Thymus (tissue), 11 donors: Measurements from ENCODE around the gene PTPRT. TPM values are rescaled to one million over a fixed set of nuclear protein-coding genes. Genes with fewer than 3 reads are reported as not detected.

Experiments used
- DNase-seq, 9 donors: peaks; one replicate each; pipeline ENCODE4 v3.0.0-alpha.2; 2013; ENCODE audit warnings: low spot score in 9 of 9, low read depth in 6 of 9, missing footprints in 1 of 9
- H3K27ac ChIP-seq, 2 donors: one replicate each; pipeline ENCODE4 v1.5.1; 2013; ENCODE audit warnings: control low read depth in 1 of 2, low read depth in 1 of 2, low read length in 1 of 2, mild to moderate bottlenecking in 1 of 2, moderate library complexity in 1 of 2
- H3K27me3 ChIP-seq, 2 donors: one replicate each; pipeline ENCODE4 v1.5.1; 2013; ENCODE audit warnings: low read length in 1 of 2; ENCODE audit not compliant: control insufficient read depth in 2 of 2, insufficient read depth in 1 of 2
- H3K36me3 ChIP-seq, 2 donors: one replicate each; pipeline ENCODE4 v1.5.1; 2013; ENCODE audit warnings: low read length in 1 of 2, mild to moderate bottlenecking in 1 of 2, moderate library complexity in 1 of 2; ENCODE audit not compliant: control insufficient read depth in 2 of 2, insufficient read depth in 2 of 2
- H3K4me1 ChIP-seq, 2 donors: one replicate each; pipeline ENCODE4 v1.5.1; 2013; ENCODE audit warnings: low read length in 2 of 2; ENCODE audit not compliant: control insufficient read depth in 2 of 2, insufficient read depth in 2 of 2
- H3K4me3 ChIP-seq, 2 donors: one replicate each; pipeline ENCODE4 v1.5.1; 2013; ENCODE audit warnings: low read length in 2 of 2, control low read depth in 1 of 2, mild to moderate bottlenecking in 1 of 2
- H3K9me3 ChIP-seq, 2 donors: one replicate each; pipeline ENCODE4 v1.5.1; 2013; ENCODE audit warnings: low read length in 1 of 2, mild to moderate bottlenecking in 1 of 2; ENCODE audit not compliant: control insufficient read depth in 2 of 2, insufficient read depth in 1 of 2
- WGBS: extraction: QIAGEN DNeasy Blood & Tissue Kit; methylation state at CpG from one replicate; pipeline ENCODE4 v1.1.7; 2013; 5-methylcytosine and 5-hydroxymethylcytosine counted together
- polyA plus RNA-seq: library from polyadenylated mRNA; stranded (reverse); fragments of 200-250 nt; gene quantifications from one replicate; pipeline ENCODE4 v1.2.3, GENCODE V29; 2013
- total RNA-seq: library from RNA; stranded (reverse); fragments of 120-200 nt; gene quantifications from one replicate; pipeline ENCODE4 v1.2.4, GENCODE V29; 2013
- donor health status: healthy.

PTPRT gene
- total and polyA plus RNA-seq, 2 donors = 2.4 to 4.5 TPM

DNA sequence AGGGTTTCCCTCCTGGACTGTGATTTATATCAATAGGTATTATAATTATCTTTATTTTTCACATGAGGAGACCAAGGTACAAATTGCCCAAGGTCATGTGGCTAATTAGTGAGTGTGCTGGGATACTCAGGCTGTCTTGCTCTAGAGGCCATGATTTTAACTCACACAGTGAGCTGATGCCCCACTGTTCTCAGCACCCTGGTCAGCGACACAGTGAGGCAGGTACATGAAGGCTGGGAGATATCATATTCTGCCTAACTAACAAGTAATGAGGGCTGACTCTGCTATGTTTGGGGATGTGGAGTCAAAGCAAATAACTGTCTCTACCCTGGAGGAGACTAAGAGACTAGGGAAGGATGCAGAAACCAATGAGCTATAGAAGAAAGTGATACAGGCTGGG is 501.1 kb downstream of the PTPRT start:
- no peak overlapping the region for H3K4me3 ChIP-seq
- no peaks in the 10 kb centered on the region for H3K36me3 ChIP-seq
- no peak overlapping the region for H3K27ac ChIP-seq
- WGBS = 49% methylated on average over 1 of the region's 1 CpG
- no peaks in the 10 kb centered on the region for H3K27me3 ChIP-seq
- no peaks in the 10 kb centered on the region for H3K9me3 ChIP-seq
- DNase-seq = no peak
- H3K4me1 ChIP-seq = no peaks in the 10 kb centered on the region

DNA sequence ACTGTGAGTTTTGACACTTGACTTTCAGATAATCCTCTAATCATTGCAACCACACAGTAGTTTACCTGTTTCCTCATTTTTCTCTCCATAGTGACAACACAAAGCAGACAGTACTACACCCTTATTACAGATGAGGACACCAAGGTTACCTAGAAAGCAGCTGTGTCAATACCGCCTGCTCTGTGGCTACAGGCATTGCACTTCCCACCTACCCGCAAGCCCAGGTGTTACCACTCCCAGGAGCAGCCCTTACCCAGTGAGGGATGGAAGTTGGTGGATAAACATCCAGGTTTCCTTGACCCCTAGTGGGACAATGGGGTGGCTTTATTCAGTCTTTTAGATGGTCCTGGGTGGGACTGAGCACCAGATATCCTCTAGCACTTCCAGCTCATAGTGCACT is 503.6 kb downstream of the PTPRT start:
- H3K9me3 ChIP-seq = no peaks in the 10 kb centered on the region
- WGBS = 85% methylated on average over 2 of the region's 2 CpGs

DNA sequence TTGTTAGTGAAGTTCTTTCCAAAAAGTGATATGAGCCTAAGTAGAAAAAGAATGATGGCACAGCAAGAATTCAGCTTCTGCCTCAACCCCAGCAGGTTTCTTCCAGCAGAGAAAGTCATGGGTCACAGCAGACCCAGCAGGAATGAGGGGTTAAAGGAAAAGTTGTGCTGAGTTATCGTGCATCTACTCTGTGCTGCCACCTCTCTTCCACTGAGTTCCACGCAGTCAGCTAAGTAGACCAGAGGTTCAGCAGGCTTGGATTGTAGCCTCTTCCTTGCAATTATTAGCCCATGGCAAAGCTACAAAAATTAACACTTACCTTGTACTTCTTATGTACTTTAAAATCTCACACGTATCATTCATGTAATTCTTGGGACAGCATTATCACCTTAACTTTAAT is 510.8 kb downstream of the PTPRT start:
- no peaks in the 10 kb centered on the region for H3K4me1 ChIP-seq
- H3K36me3 ChIP-seq = no peaks in the 10 kb centered on the region
- 53% methylated on average over 3 of the region's 3 CpGs for WGBS
- H3K27ac ChIP-seq = no peak overlapping the region
- H3K4me3 ChIP-seq = no peak overlapping the region
- no peak for DNase-seq
- no peaks in the 10 kb centered on the region for H3K27me3 ChIP-seq
- no peaks in the 10 kb centered on the region for H3K9me3 ChIP-seq

More for the DNA sequence above, 503.6 kb downstream of the PTPRT start:
- Histone ChIP-seq H3K27ac (no peak overlapping the region), H3K4me1 (no peaks in the 10 kb centered on the region), H3K4me3 (no peak overlapping the region), H3K27me3 (no peaks in the 10 kb centered on the region), H3K36me3 (no peaks in the 10 kb centered on the region)
- DNase-seq = no peak

DNA sequence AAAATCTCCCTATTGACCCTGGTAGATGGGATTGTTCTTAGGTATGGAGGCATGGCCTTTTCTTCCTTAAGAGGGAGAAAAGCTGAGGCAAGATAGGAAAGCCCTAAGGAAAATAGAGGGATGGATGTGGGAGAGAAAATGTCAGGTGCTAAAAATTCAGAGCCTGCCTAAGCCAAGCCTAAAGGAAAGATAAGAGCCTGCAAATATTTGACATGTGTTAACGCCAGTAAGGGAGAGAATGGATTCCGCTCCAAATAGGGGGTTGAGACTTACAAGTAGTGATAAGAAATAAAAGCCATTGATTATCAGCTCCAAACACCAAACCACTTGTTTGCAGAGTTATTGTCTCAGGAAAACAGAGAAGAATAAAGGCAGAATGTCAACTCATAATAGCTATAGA is 533.6 kb downstream of the PTPRT start:
- Histone ChIP-seq H3K4me3 (no peak overlapping the region), H3K27me3 (no peaks in the 10 kb centered on the region), H3K4me1 (no peaks in the 10 kb centered on the region), H3K27ac (no peak overlapping the region), H3K36me3 (no peaks in the 10 kb centered on the region), H3K9me3 (no peaks in the 10 kb centered on the region)
- 89% methylated on average over 2 of the region's 2 CpGs for WGBS
- DNase-seq = no peak

DNA sequence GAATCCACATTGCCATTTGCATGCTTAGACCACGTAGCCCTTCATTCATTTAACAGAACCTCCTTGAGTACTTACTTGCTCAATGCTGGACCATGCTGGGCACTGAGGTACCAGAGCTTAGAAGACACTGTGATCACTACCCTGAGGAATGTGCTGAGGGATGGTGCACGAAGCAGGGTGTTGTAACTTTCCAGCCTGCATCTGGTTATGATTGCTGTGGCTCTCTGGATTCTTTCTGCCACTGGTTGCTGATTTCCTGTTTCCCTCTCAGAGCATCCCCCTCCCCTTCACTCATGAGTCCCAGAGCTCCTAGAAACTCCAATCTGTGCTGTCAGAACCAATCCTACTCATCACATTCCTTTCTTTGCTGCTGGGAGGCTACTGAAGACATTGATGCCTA is 537.4 kb downstream of the PTPRT start:
- no peak for DNase-seq
- WGBS = 67% methylated on average over 2 of the region's 2 CpGs

DNA sequence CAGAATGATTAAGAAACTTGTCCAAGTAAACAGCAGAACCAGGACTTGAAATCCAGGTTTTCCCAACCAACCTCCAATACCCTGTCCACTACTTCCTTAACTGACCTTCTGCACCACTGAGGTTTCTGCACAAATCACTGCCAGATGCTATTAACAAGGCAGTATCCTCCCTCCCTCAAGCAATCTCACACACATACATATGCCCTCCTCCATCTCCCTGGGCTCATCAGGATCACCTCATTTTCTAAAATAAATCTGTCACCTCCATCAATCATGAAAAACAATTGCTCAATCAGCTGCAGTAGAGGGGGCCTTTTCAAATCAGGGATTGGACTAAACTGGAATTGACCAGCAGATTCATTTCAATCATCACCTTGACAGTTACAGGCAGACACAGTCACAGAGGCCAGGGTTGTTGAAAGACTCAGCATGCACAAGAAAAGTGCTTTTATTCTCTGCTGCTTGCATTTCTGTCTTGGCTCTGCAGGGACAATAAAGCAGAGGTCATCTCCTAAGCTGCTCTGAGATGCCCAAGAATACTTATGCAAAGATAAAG is 539.4 kb downstream of the PTPRT start:
- H3K36me3 ChIP-seq = no peaks in the 10 kb centered on the region
- DNase-seq = no peak
- no peaks in the 10 kb centered on the region for H3K4me1 ChIP-seq
- no peak overlapping the region for H3K4me3 ChIP-seq
- H3K9me3 ChIP-seq = no peaks in the 10 kb centered on the region
- H3K27ac ChIP-seq = no peak overlapping the region
- no peaks in the 10 kb centered on the region for H3K27me3 ChIP-seq

More for the DNA sequence above, 537.4 kb downstream of the PTPRT start:
- no peak overlapping the region for H3K4me3 ChIP-seq
- H3K4me1 ChIP-seq = no peaks in the 10 kb centered on the region
- H3K9me3 ChIP-seq = no peaks in the 10 kb centered on the region
- no peaks in the 10 kb centered on the region for H3K27me3 ChIP-seq
- no peak overlapping the region for H3K27ac ChIP-seq
- no peaks in the 10 kb centered on the region for H3K36me3 ChIP-seq

DNA sequence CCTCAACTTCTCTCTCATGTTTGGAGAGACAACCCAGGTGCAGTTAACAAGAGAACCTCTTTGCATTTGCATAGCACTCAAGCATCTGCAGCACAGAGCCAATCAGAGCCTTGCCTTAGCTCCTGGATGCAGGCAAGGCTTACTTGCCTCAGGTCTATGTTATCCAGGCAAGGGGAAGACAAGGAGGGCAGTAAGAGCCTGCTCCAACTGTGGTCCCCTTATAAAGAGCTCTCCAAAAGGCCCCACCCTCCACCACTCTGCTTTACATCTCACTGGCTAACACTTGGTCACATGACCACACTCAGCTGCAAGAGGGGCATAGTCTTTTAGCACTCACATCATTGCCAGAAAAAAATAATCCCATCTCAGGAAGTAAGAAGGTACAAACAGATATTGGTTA is 540.0 kb downstream of the PTPRT start:
- H3K4me1 ChIP-seq = no peaks in the 10 kb centered on the region
- no peaks in the 10 kb centered on the region for H3K27me3 ChIP-seq
- no peaks in the 10 kb centered on the region for H3K9me3 ChIP-seq
- H3K36me3 ChIP-seq = no peaks in the 10 kb centered on the region
- no peak for DNase-seq
- no peak overlapping the region for H3K4me3 ChIP-seq
- H3K27ac ChIP-seq = no peak overlapping the region

DNA sequence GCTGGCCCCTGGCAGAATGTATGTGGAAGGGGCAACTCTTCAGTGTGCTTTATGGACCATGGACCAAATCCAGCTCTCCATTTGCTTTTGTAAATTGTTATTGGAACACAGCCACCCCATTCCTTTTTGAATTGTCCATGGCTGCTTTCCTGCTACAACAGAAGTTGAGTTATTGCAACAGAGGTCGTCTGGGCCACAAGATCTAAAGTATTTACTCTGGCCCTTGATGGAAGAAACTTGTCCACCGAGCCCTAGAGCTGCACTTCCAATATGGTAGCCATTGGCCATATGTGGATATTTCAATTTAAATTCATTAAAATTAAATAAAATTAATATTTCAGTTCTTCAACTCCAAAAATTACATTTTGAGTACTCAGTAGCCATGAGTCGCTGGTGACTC is 543.5 kb downstream of the PTPRT start:
- WGBS = 81% methylated on average over 3 of the region's 3 CpGs

DNA sequence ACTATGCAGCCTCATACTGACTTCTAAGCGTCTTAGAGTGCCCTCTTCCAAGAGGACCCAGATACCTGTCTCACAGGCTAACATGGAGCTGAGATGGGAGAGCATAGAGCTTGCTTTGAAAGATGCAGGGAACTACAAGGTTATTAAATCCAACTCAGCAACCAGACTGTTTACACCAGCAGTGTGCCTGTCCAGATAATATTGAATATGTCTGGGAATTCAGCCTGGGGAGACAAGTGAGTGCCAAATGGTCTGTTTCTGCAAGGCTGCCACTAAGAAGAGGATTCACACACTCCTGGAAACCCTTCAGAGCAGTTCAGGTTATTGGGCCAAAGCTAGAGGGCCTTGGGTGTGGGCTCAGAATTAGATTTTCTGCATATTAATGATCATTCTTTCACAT is 547.8 kb downstream of the PTPRT start:
- H3K9me3 ChIP-seq = no peaks in the 10 kb centered on the region
- no peak for DNase-seq
- H3K4me3 ChIP-seq = no peak overlapping the region
- no peaks in the 10 kb centered on the region for H3K4me1 ChIP-seq
- 86% methylated on average over 1 of the region's 1 CpG for WGBS
- no peaks in the 10 kb centered on the region for H3K36me3 ChIP-seq
- no peaks in the 10 kb centered on the region for H3K27me3 ChIP-seq
- no peak overlapping the region for H3K27ac ChIP-seq

More for the DNA sequence above, 543.5 kb downstream of the PTPRT start:
- no peak overlapping the region for H3K27ac ChIP-seq
- H3K4me3 ChIP-seq = no peak overlapping the region
- no peaks in the 10 kb centered on the region for H3K27me3 ChIP-seq
- no peaks in the 10 kb centered on the region for H3K9me3 ChIP-seq
- no peaks in the 10 kb centered on the region for H3K4me1 ChIP-seq
- DNase-seq = no peak
- no peaks in the 10 kb centered on the region for H3K36me3 ChIP-seq

DNA sequence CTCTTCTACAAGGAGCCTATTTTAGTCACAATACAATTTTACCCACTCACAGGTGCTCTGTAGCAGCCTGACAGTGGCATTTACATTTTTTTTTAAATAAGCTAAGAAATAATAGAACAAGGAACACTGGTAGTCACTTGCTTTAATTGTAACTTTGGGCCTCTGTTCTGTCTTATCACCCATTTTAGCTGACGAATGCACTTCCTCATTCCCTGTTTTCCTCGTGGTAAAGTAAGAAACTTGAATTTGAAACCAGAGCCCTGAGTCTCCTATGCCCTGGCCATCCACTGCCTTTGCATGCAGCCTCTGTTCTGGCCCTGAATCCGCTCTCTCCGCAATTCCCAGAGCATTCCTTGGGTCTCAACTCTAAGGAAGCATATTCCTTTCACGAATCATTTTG is 550.6 kb downstream of the PTPRT start:
- WGBS = 49% methylated on average over 5 of the region's 5 CpGs
- H3K4me1 ChIP-seq = no peaks in the 10 kb centered on the region
- H3K27me3 ChIP-seq = no peaks in the 10 kb centered on the region
- no peaks in the 10 kb centered on the region for H3K9me3 ChIP-seq
- DNase-seq = no peak
- no peak overlapping the region for H3K4me3 ChIP-seq
- H3K27ac ChIP-seq = no peak overlapping the region
- no peaks in the 10 kb centered on the region for H3K36me3 ChIP-seq
